Osteocyte (in vitro differentiated cells): ENCODE measurements around the gene PANK3. TPM values are rescaled to one million over a fixed set of nuclear protein-coding genes. Genes with fewer than 3 reads are reported as not detected.
"Not testable (repeated sequence)": the region's sequence is repeated elsewhere in the genome, so short reads cannot be mapped to it uniquely, and the experiment has no call there.

Experiments used
- DNase-seq: peaks from one replicate; pipeline ENCODE4 v3.0.0; 2021; ENCODE audit warnings: mixed read lengths; ENCODE audit not compliant: unreplicated experiment; ENCODE audit errors: extremely low spot score
- H3K27ac Mint-ChIP-seq: one replicate; pipeline ENCODE4 v1.8.0; 2021; ENCODE audit warnings: mild to moderate bottlenecking, mixed read lengths; ENCODE audit not compliant: unreplicated experiment
- H3K27me3 Mint-ChIP-seq: one replicate; pipeline ENCODE4 v1.8.0; 2021; ENCODE audit warnings: mixed read lengths; ENCODE audit not compliant: unreplicated experiment
- H3K36me3 Mint-ChIP-seq: one replicate; pipeline ENCODE4 v1.8.0; 2021; ENCODE audit warnings: mixed read lengths; ENCODE audit not compliant: unreplicated experiment
- H3K4me1 Mint-ChIP-seq: one replicate; pipeline ENCODE4 v1.8.0; 2021; ENCODE audit warnings: mixed read lengths; ENCODE audit not compliant: unreplicated experiment
- H3K4me3 Mint-ChIP-seq: one replicate; pipeline ENCODE4 v1.8.0; 2021; ENCODE audit warnings: mild to moderate bottlenecking, moderate library complexity, mixed read lengths; ENCODE audit not compliant: unreplicated experiment
- H3K9me3 Mint-ChIP-seq: one replicate; pipeline ENCODE4 v1.8.0; 2021; ENCODE audit warnings: mixed read lengths; ENCODE audit not compliant: unreplicated experiment
- CTCF ChIP-seq: fragments of 200-600 bp; sonication (generic); IDR thresholded peaks from 2 replicates; pipeline ENCODE4 v1.5.0; 2021; ENCODE audit warnings: antibody characterized with exemption, mild to moderate bottlenecking, moderate library complexity
- total RNA-seq: library from RNA; stranded (reverse); gene quantifications from 2 replicates; pipeline ENCODE4 v1.2.1, GENCODE V29; 2021

The PANK3 gene
- total RNA-seq, 1 donor from 2014 or later: 70.8 TPM

DNA sequence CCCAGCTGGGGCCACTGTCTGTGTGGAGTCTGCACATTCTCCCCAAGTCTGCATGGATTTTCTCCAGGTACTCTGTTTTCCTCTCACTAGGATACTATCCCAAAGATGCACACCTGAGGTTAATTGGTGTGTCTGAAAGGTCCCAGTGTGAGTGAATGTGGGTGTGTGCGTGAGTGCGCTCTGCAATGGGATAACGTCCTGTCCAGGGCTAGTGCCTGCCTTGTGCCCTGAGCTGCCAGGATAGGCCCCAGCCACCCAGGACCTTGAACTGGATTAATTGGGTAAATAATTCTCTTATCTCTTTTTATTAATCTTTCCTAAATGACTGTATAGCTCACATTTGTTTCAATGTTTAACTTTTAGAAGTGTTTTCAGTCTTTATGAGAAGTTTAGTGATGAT, 11.5 kb upstream of the PANK3 start:
- peaks cover 6% of the 10 kb centered on the region for H3K9me3 Mint-ChIP-seq
- H3K4me1 Mint-ChIP-seq: no peaks in the 10 kb centered on the region
- no peak for DNase-seq
- no peak overlapping the region for H3K4me3 Mint-ChIP-seq
- TF ChIP-seq CTCF: no peak
- H3K36me3 Mint-ChIP-seq: no peaks in the 10 kb centered on the region
- H3K27ac Mint-ChIP-seq: no peak overlapping the region
- H3K27me3 Mint-ChIP-seq: peaks cover 50% of the 10 kb centered on the region

DNA sequence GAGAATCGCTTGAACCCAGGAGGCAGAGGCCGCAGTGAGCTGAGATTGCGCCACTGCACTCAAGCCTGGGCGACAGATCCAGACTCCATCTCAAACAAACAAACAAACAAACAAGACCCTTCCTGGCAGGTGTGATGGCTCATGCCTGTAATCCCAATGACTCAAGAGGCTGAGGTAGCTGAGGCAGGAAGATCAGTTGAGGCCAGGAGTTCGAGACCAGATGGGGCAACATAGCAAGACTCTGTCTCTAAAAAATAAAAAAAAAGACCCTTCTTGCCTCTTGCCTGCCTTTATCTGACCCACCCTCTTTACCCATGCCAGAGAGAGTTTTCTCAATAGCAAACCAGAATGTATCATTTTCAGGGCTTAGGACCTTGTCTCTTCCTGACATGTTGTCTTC, 8.8 kb upstream of the PANK3 start:
- no peak for TF ChIP-seq CTCF
- no peak for DNase-seq
- Mint-ChIP-seq H3K4me3 (no peak overlapping the region), H3K4me1 (no peaks in the 10 kb centered on the region), H3K36me3 (no peaks in the 10 kb centered on the region), H3K9me3 (no peaks in the 10 kb centered on the region), H3K27me3 (peaks cover 31% of the 10 kb centered on the region), H3K27ac (no peak overlapping the region)

DNA sequence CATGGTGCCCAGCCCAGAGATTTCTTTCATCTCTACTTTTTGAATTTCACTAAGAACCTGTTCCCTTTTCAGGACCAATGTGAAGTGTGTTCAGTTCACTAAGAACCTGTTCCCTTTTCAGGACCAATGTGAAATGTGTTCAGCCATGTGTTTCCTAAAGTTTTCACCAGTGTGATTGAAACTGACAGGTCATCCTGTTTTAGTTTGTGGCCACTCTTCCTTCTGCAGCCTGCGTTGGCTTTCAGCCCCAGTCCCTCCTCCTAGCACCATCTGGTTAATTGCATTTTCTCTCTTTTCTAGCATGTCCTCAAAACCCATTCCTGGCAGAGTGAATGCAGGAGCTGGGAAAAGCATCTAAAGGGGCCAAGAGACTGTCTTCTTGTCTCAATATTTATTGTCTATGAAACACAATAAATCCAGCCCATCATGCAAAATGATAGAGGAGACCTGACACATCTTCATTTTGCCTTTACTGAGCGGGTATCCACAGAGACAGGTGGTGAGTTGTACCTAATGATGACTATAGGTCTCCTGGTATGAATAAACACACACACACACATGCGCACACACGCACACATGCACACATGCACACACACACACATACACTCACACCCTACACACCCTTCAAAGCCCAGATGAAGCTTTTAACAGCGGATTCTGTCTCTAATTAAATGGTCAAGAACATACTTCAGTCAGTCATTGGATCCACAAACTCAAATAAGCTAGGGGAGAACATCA, 6.1 kb upstream of the PANK3 start:
- no peak overlapping the region for H3K27ac Mint-ChIP-seq
- TF ChIP-seq CTCF: no peak
- no peaks in the 10 kb centered on the region for H3K36me3 Mint-ChIP-seq
- H3K4me1 Mint-ChIP-seq: peaks cover 2% of the 10 kb centered on the region
- H3K9me3 Mint-ChIP-seq: no peaks in the 10 kb centered on the region
- no peak for DNase-seq
- H3K27me3 Mint-ChIP-seq: peaks cover 31% of the 10 kb centered on the region
- H3K4me3 Mint-ChIP-seq: no peak overlapping the region

- no peak for TF ChIP-seq CTCF
- Mint-ChIP-seq H3K36me3 (no peaks in the 10 kb centered on the region), H3K9me3 (no peaks in the 10 kb centered on the region), H3K27me3 (peaks cover 31% of the 10 kb centered on the region), H3K4me1 (peaks cover 9% of the 10 kb centered on the region), H3K4me3 (no peak overlapping the region), H3K27ac (no peak overlapping the region)
- no peak for DNase-seq
Measured at GRCh38 chr5:168583742-168584482, 4.7 kb upstream of the PANK3 start.

GRCh38 chr5:168580814-168581469, 1.8 kb upstream of the PANK3 start:
- not testable (repeated sequence) for H3K36me3 Mint-ChIP-seq, H3K27ac Mint-ChIP-seq, H3K4me3 Mint-ChIP-seq, DNase-seq, H3K27me3 Mint-ChIP-seq, H3K9me3 Mint-ChIP-seq
- H3K4me1 Mint-ChIP-seq: peaks cover 30% of the 10 kb centered on the region
